Caki2 (cell line): Measurements from ENCODE around the gene FBXO28. TPM values are rescaled to one million over a fixed set of nuclear protein-coding genes. Genes with fewer than 3 reads are reported as not detected.
A peak's percentile ranks its signal among the peaks of the same experiment; 100 is the strongest.

ENCODE experiments used
- DNase-seq: peaks from one replicate; pipeline ENCODE4 v3.0.0-alpha.2; 2015; ENCODE audit warnings: low read depth
- in situ Hi-C: cut with HindIII; loops from 2 replicates; pipeline ENCODE4 v1.10.0; 2016; ENCODE audit warnings: low sequenced_read_pairs, low pct_unique_long_range_greater_than_20kb, mixed read lengths
- total RNA-seq: library from RNA; depleted of rRNA; stranded (reverse); fragments of >200 nt; shearing (Covaris generic); gene quantifications from 2 replicates; pipeline ENCODE4 v1.2.3, GENCODE V29; 2014; ENCODE audit warnings: low replicate concordance

Gene FBXO28
- total RNA-seq, 1 experiment from 2014 or later, result 23.6 TPM

GRCh38 chr1:224090116-224090515, 23.8 kb upstream of the FBXO28 start:
- in situ Hi-C loops, result no loop called here
- DNase-seq, result no peak

- in situ Hi-C loops, result no loop called here
- no peak for DNase-seq
These were observed 21.8 kb upstream of the FBXO28 start for GRCh38 chr1:224092111-224092510.

- DNase-seq, result no peak
- in situ Hi-C loops, result no loop called here
These were observed 21.3 kb upstream of the FBXO28 start for GRCh38 chr1:224092601-224093000.

GRCh38 chr1:224095339-224095738, 18.6 kb upstream of the FBXO28 start:
- in situ Hi-C loops, result no loop called here

GRCh38 chr1:224095867-224096266, 18.0 kb upstream of the FBXO28 start:
- in situ Hi-C loops, result no loop called here
- DNase-seq, result no peak

More at GRCh38 chr1:224095339-224095738, 18.6 kb upstream of the FBXO28 start:
- no peak for DNase-seq

GRCh38 chr1:224096773-224097172, 17.1 kb upstream of the FBXO28 start:
- DNase-seq, result no peak

GRCh38 chr1:224098007-224098406, 15.9 kb upstream of the FBXO28 start:
- in situ Hi-C loops, result no loop called here
- no peak for DNase-seq

More at GRCh38 chr1:224096773-224097172, 17.1 kb upstream of the FBXO28 start:
- in situ Hi-C loops, result no loop called here

- in situ Hi-C loops, result no loop called here
- DNase-seq, result peak; percentile 67
These were observed 7.2 kb upstream of the FBXO28 start for GRCh38 chr1:224106568-224107281.

GRCh38 chr1:224107282-224107625, 6.7 kb upstream of the FBXO28 start:
- in situ Hi-C loops, result no loop called here
- DNase-seq, result no peak

- in situ Hi-C loops, result no loop called here
- DNase-seq, result no peak
These were observed 4.9 kb upstream of the FBXO28 start for GRCh38 chr1:224108991-224109390.

- no peak for DNase-seq
- in situ Hi-C loops, result no loop called here
These were observed 3.9 kb upstream of the FBXO28 start for GRCh38 chr1:224109981-224110380.

GRCh38 chr1:224113005-224113404, 906 bp upstream of the FBXO28 start:
- DNase-seq, result no peak
- in situ Hi-C loops, result no loop called here

GRCh38 chr1:224113545-224113917, 380 bp upstream of the FBXO28 start:
- in situ Hi-C loops, result no loop called here
- DNase-seq, result no peak

GRCh38 chr1:224114787-224115175, 870 bp downstream of the FBXO28 start:
- in situ Hi-C loops, result no loop called here
- peak; percentile 8 for DNase-seq

GRCh38 chr1:224116131-224116530, 2.2 kb downstream of the FBXO28 start:
- DNase-seq, result peak; percentile 61
- in situ Hi-C loops, result no loop called here

- in situ Hi-C loops, result no loop called here
- DNase-seq, result no peak
These were observed 4.8 kb downstream of the FBXO28 start for GRCh38 chr1:224118688-224119087.

- in situ Hi-C loops, result no loop called here
- no peak for DNase-seq
These were observed 9.2 kb downstream of the FBXO28 start for GRCh38 chr1:224123136-224123535.

- no peak for DNase-seq
- in situ Hi-C loops, result no loop called here
These were observed 10.3 kb downstream of the FBXO28 start for GRCh38 chr1:224124220-224124619.

GRCh38 chr1:224127925-224128819, 14.3 kb downstream of the FBXO28 start:
- in situ Hi-C loops, result no loop called here
- DNase-seq, result no peak

- no peak for DNase-seq
- in situ Hi-C loops, result no loop called here
These were observed 17.3 kb downstream of the FBXO28 start for GRCh38 chr1:224131253-224131652.
